Measurements from ENCODE around the gene STAC3. TPM values are rescaled to one million over a fixed set of nuclear protein-coding genes. Genes with fewer than 3 reads are reported as not detected.

STAC3 gene
- total and polyA plus RNA-seq, 9 of the 15 experiments (the other 6 are each of a cell fraction or from before 2014, with no cell fraction given), result 0.45 to 6.4 (median 3.3) TPM

GRCh38 chr12:57202321-57202720 lies 48.7 kb downstream of the STAC3 start (continued):
- TF ChIP-seq, protein P1, sequence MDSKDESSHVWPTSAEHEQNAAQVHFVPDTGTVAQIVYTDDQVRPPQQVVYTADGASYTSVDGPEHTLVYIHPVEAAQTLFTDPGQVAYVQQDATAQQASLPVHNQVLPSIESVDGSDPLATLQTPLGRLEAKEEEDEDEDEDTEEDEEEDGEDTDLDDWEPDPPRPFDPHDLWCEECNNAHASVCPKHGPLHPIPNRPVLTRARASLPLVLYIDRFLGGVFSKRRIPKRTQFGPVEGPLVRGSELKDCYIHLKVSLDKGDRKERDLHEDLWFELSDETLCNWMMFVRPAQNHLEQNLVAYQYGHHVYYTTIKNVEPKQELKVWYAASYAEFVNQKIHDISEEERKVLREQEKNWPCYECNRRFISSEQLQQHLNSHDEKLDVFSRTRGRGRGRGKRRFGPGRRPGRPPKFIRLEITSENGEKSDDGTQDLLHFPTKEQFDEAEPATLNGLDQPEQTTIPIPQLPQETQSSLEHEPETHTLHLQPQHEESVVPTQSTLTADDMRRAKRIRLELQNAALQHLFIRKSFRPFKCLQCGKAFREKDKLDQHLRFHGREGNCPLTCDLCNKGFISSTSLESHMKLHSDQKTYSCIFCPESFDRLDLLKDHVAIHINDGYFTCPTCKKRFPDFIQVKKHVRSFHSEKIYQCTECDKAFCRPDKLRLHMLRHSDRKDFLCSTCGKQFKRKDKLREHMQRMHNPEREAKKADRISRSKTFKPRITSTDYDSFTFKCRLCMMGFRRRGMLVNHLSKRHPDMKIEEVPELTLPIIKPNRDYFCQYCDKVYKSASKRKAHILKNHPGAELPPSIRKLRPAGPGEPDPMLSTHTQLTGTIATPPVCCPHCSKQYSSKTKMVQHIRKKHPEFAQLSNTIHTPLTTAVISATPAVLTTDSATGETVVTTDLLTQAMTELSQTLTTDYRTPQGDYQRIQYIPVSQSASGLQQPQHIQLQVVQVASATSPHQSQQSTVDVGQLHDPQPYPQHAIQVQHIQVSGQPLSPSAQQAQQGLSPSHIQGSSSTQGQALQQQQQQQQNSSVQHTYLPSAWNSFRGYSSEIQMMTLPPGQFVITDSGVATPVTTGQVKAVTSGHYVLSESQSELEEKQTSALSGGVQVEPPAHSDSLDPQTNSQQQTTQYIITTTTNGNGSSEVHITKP (IDR thresholded peaks at IDR 0.05; ENCODE audit: partially characterized antibody), result no peak
- no peak for TF ChIP-seq ZNF696 (CRISPR knock-in tag; conservative IDR thresholded peaks at IDR 0.05)
- no peak for TF ChIP-seq RAD51 (IDR thresholded peaks at IDR 0.05; ENCODE audit: borderline replicate concordance, low read depth)
- TF ChIP-seq JUN (IDR thresholded peaks at IDR 0.05; ENCODE audit: borderline replicate concordance, low read depth, low read length), result no peak
- no peak for TF ChIP-seq JUN (CRISPR knock-in tag; IDR thresholded peaks at IDR 0.05; ENCODE audit: borderline replicate concordance)
- TF ChIP-seq ZKSCAN3 (CRISPR knock-in tag; IDR thresholded peaks at IDR 0.05), result no peak
- no peak for TF ChIP-seq GABPB2 (CRISPR knock-in tag; conservative IDR thresholded peaks at IDR 0.05)

GRCh38 chr12:57201631-57202030 lies 49.4 kb downstream of the STAC3 start:
- Histone ChIP-seq H3K9ac (ENCODE audit: insufficient read depth in 1 of 2, low read depth in 2 of 2, low read length in 2 of 2) (peak overlapping the region in 1 of 2 experiments; percentile 17; a peak in 1 of 4 replicates), H2AFZ (ENCODE audit: low read depth, low read length) (no peak overlapping the region), H3K36me3 (ENCODE audit: control insufficient read depth, insufficient read depth, low read length) (no peaks in the 10 kb centered on the region), H3K9me1 (ENCODE audit: control insufficient read depth, insufficient read depth, low read length) (no peaks in the 10 kb centered on the region), H3K27me3 (ENCODE audit: control insufficient read depth in 2 of 2, insufficient read depth in 2 of 2, low read length in 2 of 2) (peaks cover 65 to 96% of the 10 kb centered on the region in 2 experiments; a peak in 4 of 5 replicates), H3K4me3 (no peak overlapping the region), H4K20me1 (replicated peaks; ENCODE audit: control insufficient read depth, insufficient read depth, low read length) (peaks cover 31% of the 10 kb centered on the region), H3K4me1 (replicated peaks in 1 of 2; ENCODE audit: control insufficient read depth in 2 of 2, insufficient read depth in 2 of 2, low read length in 2 of 2) (peaks cover 0 to 42% of the 10 kb centered on the region in 2 experiments; a peak in 2 of 5 replicates), H3K4me2 (ENCODE audit: insufficient read depth, low read length) (no peak overlapping the region), H3K9me3 (replicated peaks; ENCODE audit: control insufficient read depth, insufficient read depth, low read depth, low read length) (no peaks in the 10 kb centered on the region), H3K79me2 (ENCODE audit: control insufficient read depth, insufficient read depth, low read length) (no peaks in the 10 kb centered on the region), H3K27ac (ENCODE audit: extremely low read depth, low read depth, low read length) (no peak overlapping the region)
- FAIRE-seq (no peak), ATAC-seq (no peak), DNase-seq (ENCODE audit: extremely low read depth in 1 of 4, low spot score in 3 of 4) (no peak)
- no TSS peak for BruUV-seq (replicated peaks)
- WGBS (ENCODE audit: insufficient coverage, low coverage, missing lambda C conversion rate), result 19% methylated on average over 14 of the region's 16 CpGs
- POLR2A ChIA-PET, result interaction anchor here (1.0 kb wide), 1 partner anchor 13 kb away, joined by 3 read pairs; no protein-coding TSS in a partner anchor
- intact Hi-C loops (cut with micrococcal nuclease), result no loop called here
- TF ChIP-seq RCOR1 (IDR thresholded peaks at IDR 0.05; ENCODE audit: borderline replicate concordance in 1 of 2, low read depth in 2 of 2, low read length in 2 of 2) (no peak), ZNF436 (CRISPR knock-in tag; IDR thresholded peaks at IDR 0.05) (no peak), MBD1 (CRISPR knock-in tag; IDR thresholded peaks at IDR 0.05) (no peak)
- TF ChIP-seq, protein P2, sequence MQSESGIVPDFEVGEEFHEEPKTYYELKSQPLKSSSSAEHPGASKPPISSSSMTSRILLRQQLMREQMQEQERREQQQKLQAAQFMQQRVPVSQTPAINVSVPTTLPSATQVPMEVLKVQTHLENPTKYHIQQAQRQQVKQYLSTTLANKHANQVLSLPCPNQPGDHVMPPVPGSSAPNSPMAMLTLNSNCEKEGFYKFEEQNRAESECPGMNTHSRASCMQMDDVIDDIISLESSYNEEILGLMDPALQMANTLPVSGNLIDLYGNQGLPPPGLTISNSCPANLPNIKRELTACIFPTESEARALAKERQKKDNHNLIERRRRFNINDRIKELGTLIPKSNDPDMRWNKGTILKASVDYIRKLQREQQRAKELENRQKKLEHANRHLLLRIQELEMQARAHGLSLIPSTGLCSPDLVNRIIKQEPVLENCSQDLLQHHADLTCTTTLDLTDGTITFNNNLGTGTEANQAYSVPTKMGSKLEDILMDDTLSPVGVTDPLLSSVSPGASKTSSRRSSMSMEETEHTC (IDR thresholded peaks at IDR 0.05), result no peak
- CTCF ChIA-PET (ENCODE audit: low intra/inter-chr PET ratio), result no interaction called here
- in situ Hi-C loops (cut with MboI), result no loop called here
